Activated T-cell treated with anti-CD3 and anti-CD28 coated beads, Interleukin-2, amount 50 U/mL, for 48 hours (primary cell): ENCODE measurements around the gene BLNK.
"Not testable (repeated sequence)": the region's sequence is repeated elsewhere in the genome, so short reads cannot be mapped to it uniquely, and the experiment has no call there.

Source experiments
- DNase-seq, 2 experiments: peaks; one replicate each; pipeline ENCODE4 v3.0.0-alpha.2; 2020

Gene BLNK

DNA sequence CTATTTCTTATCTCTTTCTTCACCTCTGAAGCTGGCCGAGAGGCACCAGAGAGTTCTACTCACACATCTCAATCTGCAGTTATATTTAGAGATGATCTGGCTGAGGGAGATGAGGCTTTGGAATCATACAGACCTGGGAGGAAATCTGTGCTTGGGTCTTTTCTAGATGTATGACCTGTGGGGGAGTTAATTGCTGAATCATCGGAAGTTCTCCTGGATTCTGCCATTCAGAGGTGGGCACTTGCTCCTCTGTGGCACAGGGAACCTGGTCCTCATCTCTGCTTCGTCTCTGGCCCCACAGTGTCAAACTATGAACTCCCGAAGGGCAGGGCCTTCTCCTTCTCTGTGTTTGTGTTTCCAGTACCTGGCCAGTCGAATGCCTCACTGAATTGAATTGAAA, 52.5 kb downstream of the BLNK start:
- DNase-seq: no peak

DNA sequence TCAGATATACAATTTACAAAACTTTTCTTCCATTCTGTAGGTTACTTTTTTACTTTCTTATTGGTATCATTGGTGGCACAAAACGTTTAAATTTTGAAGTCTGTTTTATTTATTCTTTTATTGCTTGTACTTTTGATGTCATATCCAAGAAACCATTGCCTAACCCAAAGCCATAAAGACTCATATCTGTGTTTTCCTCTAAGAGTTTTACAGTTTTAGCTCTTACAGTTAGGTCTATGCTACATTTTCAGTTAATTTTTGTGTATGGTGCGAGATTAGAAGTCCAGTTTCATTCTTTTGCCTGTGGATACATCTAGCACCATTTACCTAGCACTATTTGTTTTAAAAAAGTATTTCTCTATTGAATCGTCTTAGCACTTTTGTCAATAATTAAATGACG, 53.7 kb downstream of the BLNK start:
- no peak for DNase-seq

DNA sequence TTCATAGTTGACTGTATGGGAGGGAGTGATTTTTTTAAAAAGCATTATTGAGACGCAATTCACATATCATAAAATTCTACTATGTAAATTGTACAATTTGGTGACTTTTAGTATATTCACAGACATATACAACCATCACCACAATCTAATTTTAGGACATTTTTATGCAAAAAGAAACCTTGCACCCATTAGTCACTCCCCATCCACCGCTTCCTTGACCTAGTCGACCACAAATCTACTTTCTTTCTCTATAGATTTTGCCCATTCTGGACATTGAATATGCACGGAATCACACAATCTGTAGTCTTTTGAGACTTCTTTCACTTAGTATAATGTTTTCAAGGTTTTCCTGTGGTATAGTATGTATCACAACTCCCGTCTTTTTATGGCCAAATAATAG, 54.6 kb downstream of the BLNK start:
- no peak for DNase-seq

DNA sequence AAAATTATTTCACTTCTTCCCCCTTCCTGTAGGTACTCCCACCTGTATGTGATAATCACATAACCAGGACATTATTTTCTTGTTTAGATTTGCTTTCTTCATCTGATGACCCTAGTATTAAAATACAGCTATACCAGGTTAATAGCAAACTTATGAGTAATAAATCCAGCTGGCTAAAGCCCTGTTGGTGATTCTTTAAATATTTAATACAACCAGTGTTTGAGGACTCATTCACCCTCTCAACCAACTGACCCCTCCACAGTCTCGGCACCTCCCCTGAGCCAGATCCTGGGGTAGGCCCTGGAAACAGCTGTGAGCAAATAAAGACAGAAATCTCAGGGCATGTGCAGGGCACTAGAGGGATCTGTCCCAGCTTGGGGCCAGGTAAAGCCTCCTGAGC, 58.5 kb downstream of the BLNK start:
- no peak for DNase-seq

- no peak for DNase-seq
These were observed 59.6 kb downstream of the BLNK start for GRCh38 chr10:96211764-96212163.

DNA sequence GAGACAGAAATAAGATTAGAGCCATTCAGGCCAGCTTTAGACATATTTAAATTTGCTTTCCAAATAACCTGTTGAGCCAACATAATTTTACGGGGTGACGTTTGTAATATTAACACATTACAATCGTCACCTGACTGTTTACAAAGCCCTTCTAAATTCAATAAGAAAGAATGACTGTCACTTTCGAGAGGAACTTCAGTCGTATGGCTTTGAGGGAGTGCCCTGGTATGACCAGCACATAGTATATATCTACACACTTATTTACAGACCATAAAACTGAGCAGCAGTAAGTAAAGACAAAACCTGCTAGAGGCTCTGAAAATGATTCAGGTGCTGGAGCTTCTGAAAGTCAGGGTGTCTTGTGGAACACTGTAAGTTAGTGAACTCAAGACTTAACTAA, 62.4 kb downstream of the BLNK start:
- no peak for DNase-seq

GRCh38 chr10:96208271-96208670, 63.1 kb downstream of the BLNK start:
- no peak for DNase-seq

GRCh38 chr10:96205580-96205979, 65.8 kb downstream of the BLNK start:
- DNase-seq: no peak

DNA sequence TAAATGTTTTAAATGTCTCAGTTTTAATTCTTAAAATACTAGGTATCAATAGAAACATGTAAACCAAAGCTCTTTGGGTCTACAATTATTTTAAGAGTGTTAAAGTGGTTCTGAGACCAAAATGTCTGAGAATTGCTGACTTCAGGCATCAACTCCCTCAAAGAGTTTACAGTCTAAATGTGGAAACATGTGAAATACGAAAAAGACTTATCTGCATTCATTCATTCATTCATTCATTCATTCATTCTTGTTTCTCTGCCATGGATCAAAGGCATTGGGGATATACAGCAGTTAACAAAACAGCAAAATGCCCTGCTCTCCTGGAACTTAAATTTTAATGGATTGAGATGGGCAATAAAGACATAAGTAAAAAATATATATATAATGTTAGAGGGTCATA, 69.8 kb downstream of the BLNK start:
- DNase-seq: no peak

DNA sequence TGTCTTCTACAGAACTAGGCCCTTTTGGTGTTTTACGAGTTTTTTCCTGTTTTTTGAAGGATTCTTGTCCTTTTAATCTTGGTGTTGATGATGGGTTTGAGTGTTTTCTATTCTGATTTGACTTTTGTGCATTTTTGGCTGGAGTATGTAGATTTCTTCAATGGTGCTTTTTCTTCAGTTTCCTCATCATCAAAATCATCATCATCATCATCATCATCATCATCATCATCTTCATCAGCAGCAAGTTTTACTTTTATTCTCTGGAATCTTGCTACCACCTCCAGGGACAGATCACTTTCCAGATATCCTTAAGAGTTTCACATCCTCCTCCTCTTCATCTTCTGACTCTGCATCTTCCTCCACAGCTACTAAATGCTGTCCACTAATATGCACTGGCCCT, 81.9 kb downstream of the BLNK start:
- DNase-seq: not testable (repeated sequence)

- DNase-seq: no peak
These were observed 82.5 kb downstream of the BLNK start for GRCh38 chr10:96188916-96189315.

DNA sequence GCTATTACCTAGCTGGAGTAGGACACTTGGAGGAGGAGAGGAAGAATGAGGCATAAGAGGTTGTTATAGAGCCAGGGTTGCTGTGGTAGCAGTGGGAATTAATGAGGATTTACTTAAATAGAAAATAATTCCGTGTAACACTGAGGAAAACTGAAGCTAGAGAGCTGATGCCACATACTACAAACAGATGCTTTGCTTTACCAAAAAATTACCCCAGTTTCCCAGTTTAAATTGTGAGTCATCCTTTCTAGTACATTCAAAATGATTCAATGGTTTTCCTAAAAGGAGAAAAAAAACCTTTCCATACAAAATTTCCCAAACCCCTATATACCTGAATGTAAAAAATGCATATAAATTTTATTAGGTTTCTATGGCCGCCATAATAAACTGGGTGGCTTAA, 82.9 kb downstream of the BLNK start:
- DNase-seq: no peak

DNA sequence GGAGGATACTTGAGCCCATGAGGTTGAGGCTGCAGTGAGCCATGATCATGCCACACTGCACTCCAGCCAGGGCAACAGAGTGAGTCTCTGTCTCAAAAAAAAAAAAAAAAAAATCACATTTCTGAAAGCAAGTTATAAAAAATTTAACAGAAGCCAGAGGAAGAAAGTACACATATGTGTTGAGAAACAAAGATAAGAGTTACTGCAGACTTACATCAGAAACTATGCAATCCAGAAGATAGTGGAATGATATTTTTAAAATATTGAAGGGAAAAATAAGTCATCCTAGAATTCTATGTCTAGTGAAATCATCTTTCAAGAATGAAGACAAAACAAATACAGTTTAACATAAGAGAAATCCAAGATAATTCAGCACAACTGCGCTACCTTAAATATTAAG, 94.4 kb downstream of the BLNK start:
- no peak for DNase-seq

GRCh38 chr10:96172666-96173065, 98.7 kb downstream of the BLNK start:
- no peak for DNase-seq

GRCh38 chr10:96170230-96170629, 101.1 kb downstream of the BLNK start:
- DNase-seq: no peak

DNA sequence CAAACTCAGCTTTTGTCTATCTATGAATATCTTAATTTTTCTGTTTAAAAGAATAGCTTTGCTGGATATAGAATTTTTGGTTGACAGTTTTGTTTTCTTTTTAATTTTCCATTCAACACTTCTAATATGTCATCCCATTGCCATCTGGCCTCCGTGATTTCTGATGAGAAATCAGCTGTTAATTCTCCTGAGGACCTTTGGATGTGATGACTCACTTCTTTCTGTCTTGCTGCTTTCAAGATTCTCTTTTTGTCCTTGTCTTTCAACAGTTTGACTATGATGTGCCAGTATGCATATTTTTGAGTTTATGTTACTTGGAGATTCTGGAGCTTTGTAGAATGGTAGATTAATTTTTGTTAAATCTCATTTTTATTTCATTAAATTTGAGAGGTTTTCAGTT, 102.8 kb downstream of the BLNK start:
- DNase-seq: no peak

- DNase-seq: no peak
These were observed 105.6 kb downstream of the BLNK start for GRCh38 chr10:96165726-96166125.

- peak; percentile 25 to 31 for DNase-seq
These were observed 118.3 kb downstream of the BLNK start for GRCh38 chr10:96153070-96153469.

DNA sequence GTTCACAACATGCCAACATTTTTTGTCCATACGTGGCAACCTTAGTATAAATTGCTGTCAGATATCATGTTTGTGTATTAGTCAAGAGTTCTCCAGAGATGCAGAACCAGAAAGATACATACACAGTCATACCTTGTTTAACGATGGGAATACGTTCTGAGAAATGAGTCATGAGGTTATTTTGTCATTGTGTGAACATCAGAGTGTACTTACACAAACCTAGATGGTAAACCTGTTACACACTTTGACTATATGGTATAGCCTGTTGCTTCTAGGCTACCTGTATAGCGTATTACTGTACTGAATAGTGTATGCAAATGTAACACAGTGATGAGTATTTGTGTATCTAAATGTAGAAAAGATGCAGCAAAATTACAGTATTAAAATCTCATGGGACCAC, 118.9 kb downstream of the BLNK start:
- no peak for DNase-seq
